ENCODE results near the gene WFDC9. TPM values are rescaled to one million over a fixed set of nuclear protein-coding genes. Genes with fewer than 3 reads are reported as not detected.
A peak's percentile ranks its signal among the peaks of the same experiment; 100 is the strongest.

WFDC9 gene
- total RNA-seq, 1 experiment from 2014 or later = not detected

DNA sequence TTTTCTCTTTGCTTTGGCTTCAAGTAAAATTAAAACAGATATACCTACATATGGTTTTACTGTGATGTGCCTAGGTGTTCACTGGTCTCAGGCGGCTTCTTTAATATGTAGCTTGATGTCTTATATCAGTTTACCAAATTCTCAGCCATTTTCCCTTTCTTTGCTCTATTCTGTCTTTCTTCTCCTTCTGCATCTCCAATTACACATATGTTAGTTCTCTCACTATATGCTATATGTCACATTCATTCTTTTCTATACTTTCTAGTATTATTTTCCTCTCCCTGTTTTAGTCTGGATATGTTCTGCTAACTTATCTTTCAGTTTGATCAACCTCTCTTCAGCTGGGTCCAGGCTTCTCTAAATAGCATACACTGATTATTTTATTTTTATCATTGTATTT, 37.6 kb downstream of the WFDC9 start:
- intact Hi-C loops (cut with micrococcal nuclease) = no loop called here
- DNase-seq (ENCODE audit: low read depth, low spot score) = no peak

DNA sequence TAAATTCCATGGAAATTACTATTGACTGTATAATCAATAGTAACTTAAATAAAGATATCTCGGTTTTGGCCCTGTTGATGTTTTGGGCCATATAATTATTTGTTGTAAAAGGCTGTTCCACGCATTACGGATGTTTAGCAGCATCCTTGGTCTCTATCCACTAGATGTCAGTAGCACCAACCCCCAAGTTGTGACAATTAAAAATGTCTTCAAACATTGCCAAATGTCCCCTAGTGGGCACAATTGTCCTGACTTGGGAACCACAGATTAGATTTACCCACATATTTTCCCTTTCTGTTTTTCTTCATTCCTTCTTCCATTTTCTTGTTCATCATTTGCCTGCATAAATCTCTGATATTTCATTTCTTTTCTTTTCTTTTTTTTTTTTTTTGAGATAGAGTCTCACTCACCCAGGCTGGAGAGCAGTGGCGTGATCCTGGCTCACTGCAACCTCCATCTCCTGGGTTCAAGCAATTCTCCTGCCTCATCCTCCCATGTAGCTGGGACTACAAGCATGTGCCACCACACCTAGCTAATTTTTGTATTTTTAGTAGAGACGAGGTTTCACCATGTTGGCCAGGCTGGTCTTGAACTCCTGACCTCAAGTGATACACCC, 38.4 kb downstream of the WFDC9 start:
- ChIA-PET CTCF (interaction anchor here (1.2 to 1.8 kb wide), 2 partner anchors 175 to 178 kb away, joined by 3 to 16 read pairs; no protein-coding TSS in a partner anchor), POLR2A (no interaction called here), RAD21 (ENCODE audit: low non-redundant PET in 1 of 2, low total read pairs in 2 of 2, uncharacterized antibody in 2 of 2, unreplicated experiment in 2 of 2) (interaction anchor here in 1 of 2 experiments (1.3 kb wide), 1 partner anchor 179 kb away, joined by 3 read pairs; no protein-coding TSS in a partner anchor)
- peak overlapping the region; percentile 63 for H2AFZ ChIP-seq (ENCODE audit: low read depth, low read length, poor library complexity, severe bottlenecking)
- peak; percentile 93 for ATAC-seq
- no peaks in the 10 kb centered on the region for H3K36me3 ChIP-seq (ENCODE audit: control insufficient read depth in 1 of 2, insufficient read depth in 2 of 2, low read length in 2 of 2)
- no peak overlapping the region for H3K9ac ChIP-seq (ENCODE audit: low read length)
- H3K4me3 ChIP-seq (replicated peaks in 1 of 2; ENCODE audit: low read depth in 1 of 2, low read length in 2 of 2) = no peak overlapping the region
- H3K4me1 ChIP-seq (ENCODE audit: control insufficient read depth in 1 of 2, insufficient read depth in 2 of 2, low read length in 2 of 2) = peaks cover 0 to 7% of the 10 kb centered on the region in 2 experiments; a peak in 2 of 4 replicates
- intact Hi-C loops (cut with micrococcal nuclease) = loop anchor here (1.0 kb wide), 1 partner anchor 179 kb away; no protein-coding TSS in a partner anchor
- H3K27ac ChIP-seq (ENCODE audit: low read depth, low read length) = no peak overlapping the region
- H4K20me1 ChIP-seq (ENCODE audit: insufficient read depth) = no peaks in the 10 kb centered on the region
- H3K27me3 ChIP-seq (ENCODE audit: insufficient read depth, low read length) = no peaks in the 10 kb centered on the region; the same call in 1 of the 2 replicates
- DNase-seq (ENCODE audit: low read depth, low spot score) = peak; percentile 83
- H3K79me2 ChIP-seq (ENCODE audit: insufficient read depth, low read length) = no peaks in the 10 kb centered on the region
- H3K9me2 ChIP-seq (ENCODE audit: insufficient read depth) = no peaks in the 10 kb centered on the region
- no peaks in the 10 kb centered on the region for H3K9me3 ChIP-seq (ENCODE audit: control insufficient read depth in 1 of 2, insufficient read depth in 1 of 2, low read depth in 1 of 2, low read length in 2 of 2)
- no peak overlapping the region for H3K4me2 ChIP-seq (ENCODE audit: low read length)
- no TSS peak for BruUV-seq (replicated peaks)
- TF ChIP-seq ELF1 (IDR thresholded peaks at IDR 0.05; ENCODE audit: borderline replicate concordance, low read depth) = no peak
- no peak for TF ChIP-seq TCF7L2 (IDR thresholded peaks at IDR 0.05; ENCODE audit: borderline replicate concordance, extremely low read depth, insufficient read depth, insufficient read length)
- peak; percentile 70 for TF ChIP-seq CBX3 (IDR thresholded peaks at IDR 0.05; ENCODE audit: low read depth)
- no peak for TF ChIP-seq SP1 (IDR thresholded peaks at IDR 0.05; ENCODE audit: low read depth)
- TF ChIP-seq, protein P1, sequence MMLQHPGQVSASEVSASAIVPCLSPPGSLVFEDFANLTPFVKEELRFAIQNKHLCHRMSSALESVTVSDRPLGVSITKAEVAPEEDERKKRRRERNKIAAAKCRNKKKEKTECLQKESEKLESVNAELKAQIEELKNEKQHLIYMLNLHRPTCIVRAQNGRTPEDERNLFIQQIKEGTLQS (IDR thresholded peaks at IDR 0.05) = no peak
- TF ChIP-seq, protein P2, sequence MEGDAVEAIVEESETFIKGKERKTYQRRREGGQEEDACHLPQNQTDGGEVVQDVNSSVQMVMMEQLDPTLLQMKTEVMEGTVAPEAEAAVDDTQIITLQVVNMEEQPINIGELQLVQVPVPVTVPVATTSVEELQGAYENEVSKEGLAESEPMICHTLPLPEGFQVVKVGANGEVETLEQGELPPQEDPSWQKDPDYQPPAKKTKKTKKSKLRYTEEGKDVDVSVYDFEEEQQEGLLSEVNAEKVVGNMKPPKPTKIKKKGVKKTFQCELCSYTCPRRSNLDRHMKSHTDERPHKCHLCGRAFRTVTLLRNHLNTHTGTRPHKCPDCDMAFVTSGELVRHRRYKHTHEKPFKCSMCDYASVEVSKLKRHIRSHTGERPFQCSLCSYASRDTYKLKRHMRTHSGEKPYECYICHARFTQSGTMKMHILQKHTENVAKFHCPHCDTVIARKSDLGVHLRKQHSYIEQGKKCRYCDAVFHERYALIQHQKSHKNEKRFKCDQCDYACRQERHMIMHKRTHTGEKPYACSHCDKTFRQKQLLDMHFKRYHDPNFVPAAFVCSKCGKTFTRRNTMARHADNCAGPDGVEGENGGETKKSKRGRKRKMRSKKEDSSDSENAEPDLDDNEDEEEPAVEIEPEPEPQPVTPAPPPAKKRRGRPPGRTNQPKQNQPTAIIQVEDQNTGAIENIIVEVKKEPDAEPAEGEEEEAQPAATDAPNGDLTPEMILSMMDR (IDR thresholded peaks at IDR 0.05 in 2 of 3, conservative IDR thresholded peaks at IDR 0.05 in 1 of 3; ENCODE audit: borderline replicate concordance in 1 of 3, insufficient read depth in 1 of 3, low read depth in 2 of 3, low read length in 2 of 3) = peak; percentile 92 to 99 (median 97)
- TF ChIP-seq, protein P3, sequence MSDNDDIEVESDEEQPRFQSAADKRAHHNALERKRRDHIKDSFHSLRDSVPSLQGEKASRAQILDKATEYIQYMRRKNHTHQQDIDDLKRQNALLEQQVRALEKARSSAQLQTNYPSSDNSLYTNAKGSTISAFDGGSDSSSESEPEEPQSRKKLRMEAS (IDR thresholded peaks at IDR 0.05) = 0 out of 2 replicates have a peak, but pooled peaks have one; percentile 16
- TF ChIP-seq JUND (IDR thresholded peaks at IDR 0.05) = no peak
- TF ChIP-seq, protein P4, sequence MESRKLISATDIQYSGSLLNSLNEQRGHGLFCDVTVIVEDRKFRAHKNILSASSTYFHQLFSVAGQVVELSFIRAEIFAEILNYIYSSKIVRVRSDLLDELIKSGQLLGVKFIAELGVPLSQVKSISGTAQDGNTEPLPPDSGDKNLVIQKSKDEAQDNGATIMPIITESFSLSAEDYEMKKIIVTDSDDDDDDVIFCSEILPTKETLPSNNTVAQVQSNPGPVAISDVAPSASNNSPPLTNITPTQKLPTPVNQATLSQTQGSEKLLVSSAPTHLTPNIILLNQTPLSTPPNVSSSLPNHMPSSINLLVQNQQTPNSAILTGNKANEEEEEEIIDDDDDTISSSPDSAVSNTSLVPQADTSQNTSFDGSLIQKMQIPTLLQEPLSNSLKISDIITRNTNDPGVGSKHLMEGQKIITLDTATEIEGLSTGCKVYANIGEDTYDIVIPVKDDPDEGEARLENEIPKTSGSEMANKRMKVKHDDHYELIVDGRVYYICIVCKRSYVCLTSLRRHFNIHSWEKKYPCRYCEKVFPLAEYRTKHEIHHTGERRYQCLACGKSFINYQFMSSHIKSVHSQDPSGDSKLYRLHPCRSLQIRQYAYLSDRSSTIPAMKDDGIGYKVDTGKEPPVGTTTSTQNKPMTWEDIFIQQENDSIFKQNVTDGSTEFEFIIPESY (IDR thresholded peaks at IDR 0.05; ENCODE audit: extremely low read depth, insufficient replicate concordance, low read length) = no peak
- no peak for TF ChIP-seq FOSL1 (IDR thresholded peaks at IDR 0.05; ENCODE audit: low read depth)
- TF ChIP-seq SRF (IDR thresholded peaks at IDR 0.05; ENCODE audit: low read depth) = no peak
- peak; percentile 36 for TF ChIP-seq YY1 (IDR thresholded peaks at IDR 0.05; ENCODE audit: extremely low read depth, insufficient replicate concordance, low read depth, low read length)
- TF ChIP-seq SIN3A (IDR thresholded peaks at IDR 0.05; ENCODE audit: low read depth) = no peak
- no peak for TF ChIP-seq EGR1 (IDR thresholded peaks at IDR 0.05; ENCODE audit: low read depth)
- TF ChIP-seq ZFX (IDR thresholded peaks at IDR 0.05) = no peak

More for the DNA sequence above, 37.6 kb downstream of the WFDC9 start:
- Histone ChIP-seq H4K20me1 (ENCODE audit: insufficient read depth) (no peaks in the 10 kb centered on the region), H3K36me3 (ENCODE audit: control insufficient read depth in 1 of 2, insufficient read depth in 2 of 2, low read length in 2 of 2) (no peaks in the 10 kb centered on the region), H2AFZ (ENCODE audit: low read depth, low read length, poor library complexity, severe bottlenecking) (no peak overlapping the region), H3K4me3 (replicated peaks in 1 of 2; ENCODE audit: low read depth in 1 of 2, low read length in 2 of 2) (no peak overlapping the region), H3K27me3 (ENCODE audit: insufficient read depth, low read length) (no peaks in the 10 kb centered on the region; the same call in 1 of the 2 replicates), H3K79me2 (ENCODE audit: insufficient read depth, low read length) (no peaks in the 10 kb centered on the region), H3K4me1 (ENCODE audit: control insufficient read depth in 1 of 2, insufficient read depth in 2 of 2, low read length in 2 of 2) (peaks cover 0 to 7% of the 10 kb centered on the region in 2 experiments; a peak in 2 of 4 replicates), H3K9me2 (ENCODE audit: insufficient read depth) (no peaks in the 10 kb centered on the region), H3K9ac (ENCODE audit: low read length) (no peak overlapping the region), H3K9me3 (ENCODE audit: control insufficient read depth in 1 of 2, insufficient read depth in 1 of 2, low read depth in 1 of 2, low read length in 2 of 2) (no peaks in the 10 kb centered on the region), H3K4me2 (ENCODE audit: low read length) (no peak overlapping the region), H3K27ac (ENCODE audit: low read depth, low read length) (no peak overlapping the region)
- no peak for ATAC-seq
- no peak for TF ChIP-seq JUND (IDR thresholded peaks at IDR 0.05)
- POLR2A ChIA-PET = no interaction called here
- CTCF ChIA-PET = interaction anchor here (1.8 kb wide), 1 partner anchor 177 kb away, joined by 16 read pairs; no protein-coding TSS in a partner anchor
- BruUV-seq (replicated peaks) = no TSS peak
- RAD21 ChIA-PET (ENCODE audit: low non-redundant PET in 1 of 2, low total read pairs in 2 of 2, uncharacterized antibody in 2 of 2, unreplicated experiment in 2 of 2) = interaction anchor here in 1 of 2 experiments (1.3 kb wide), 1 partner anchor 178 kb away, joined by 3 read pairs; no protein-coding TSS in a partner anchor

Measured in HCT116 (cell line).